ENCODE data around the gene WNT5A. TPM values are rescaled to one million over a fixed set of nuclear protein-coding genes. Genes with fewer than 3 reads are reported as not detected.
A peak's percentile ranks its signal among the peaks of the same experiment; 100 is the strongest.

WNT5A gene
- total RNA-seq, 1 donor: 1,763 TPM

DNA sequence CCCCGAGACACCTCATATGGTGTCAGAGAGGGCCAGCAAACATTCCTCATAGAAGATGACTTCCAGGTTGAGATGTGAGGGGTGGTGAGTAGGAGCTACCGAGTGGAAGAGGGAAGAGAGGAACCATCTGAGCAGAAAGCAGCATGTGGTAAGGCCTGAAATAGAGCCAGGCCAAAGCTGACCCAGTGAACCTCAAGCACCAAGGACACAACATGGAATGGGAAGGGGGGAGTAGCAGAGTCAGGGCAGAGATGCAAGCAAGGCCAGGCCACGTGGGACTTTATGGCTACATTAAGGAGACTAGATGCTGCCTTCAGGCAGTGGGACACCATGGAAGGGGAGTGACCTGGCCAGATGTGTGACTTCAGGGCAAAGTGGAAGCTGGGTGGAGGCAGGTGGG, 38.3 kb upstream of the WNT5A start:
- no peak overlapping the region for H3K4me3 ChIP-seq (ENCODE audit: low read depth, low read length)
- no peak for DNase-seq (ENCODE audit: low read depth)
- TF ChIP-seq, protein P1, sequence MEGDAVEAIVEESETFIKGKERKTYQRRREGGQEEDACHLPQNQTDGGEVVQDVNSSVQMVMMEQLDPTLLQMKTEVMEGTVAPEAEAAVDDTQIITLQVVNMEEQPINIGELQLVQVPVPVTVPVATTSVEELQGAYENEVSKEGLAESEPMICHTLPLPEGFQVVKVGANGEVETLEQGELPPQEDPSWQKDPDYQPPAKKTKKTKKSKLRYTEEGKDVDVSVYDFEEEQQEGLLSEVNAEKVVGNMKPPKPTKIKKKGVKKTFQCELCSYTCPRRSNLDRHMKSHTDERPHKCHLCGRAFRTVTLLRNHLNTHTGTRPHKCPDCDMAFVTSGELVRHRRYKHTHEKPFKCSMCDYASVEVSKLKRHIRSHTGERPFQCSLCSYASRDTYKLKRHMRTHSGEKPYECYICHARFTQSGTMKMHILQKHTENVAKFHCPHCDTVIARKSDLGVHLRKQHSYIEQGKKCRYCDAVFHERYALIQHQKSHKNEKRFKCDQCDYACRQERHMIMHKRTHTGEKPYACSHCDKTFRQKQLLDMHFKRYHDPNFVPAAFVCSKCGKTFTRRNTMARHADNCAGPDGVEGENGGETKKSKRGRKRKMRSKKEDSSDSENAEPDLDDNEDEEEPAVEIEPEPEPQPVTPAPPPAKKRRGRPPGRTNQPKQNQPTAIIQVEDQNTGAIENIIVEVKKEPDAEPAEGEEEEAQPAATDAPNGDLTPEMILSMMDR (IDR thresholded peaks at IDR 0.05; ENCODE audit: insufficient read depth, low read depth, low read length): no peak

DNA sequence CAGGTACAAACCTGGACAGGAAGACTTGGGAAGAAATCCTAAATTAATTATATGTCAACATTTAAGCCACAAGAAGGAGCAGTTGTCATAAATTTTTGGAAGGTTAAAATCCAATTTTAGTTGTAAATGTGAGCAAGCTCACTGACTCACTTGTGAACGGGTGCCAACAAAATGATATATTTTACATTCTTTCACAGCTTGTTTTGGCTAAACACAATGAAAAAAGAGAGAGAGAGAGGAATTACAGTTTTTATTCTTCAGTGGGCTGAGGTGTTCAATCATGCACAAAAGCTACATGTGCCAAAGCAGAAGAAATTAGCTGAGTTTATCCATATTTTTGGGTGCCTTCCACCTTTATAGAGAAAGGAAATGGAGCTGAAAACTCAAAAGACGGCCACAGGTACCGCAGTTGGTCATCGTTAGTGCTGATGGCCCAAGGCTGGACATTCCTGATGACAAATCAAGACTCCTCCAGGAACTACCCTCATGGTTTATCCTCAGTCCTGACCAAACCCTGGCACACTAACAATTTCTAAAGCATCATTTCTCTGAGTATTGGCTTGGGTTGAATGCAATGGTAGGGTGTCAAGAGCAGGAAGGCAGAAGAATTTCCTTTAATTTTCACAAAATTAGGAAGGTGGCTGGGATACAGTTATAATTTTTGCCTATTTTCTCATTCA, 37.6 kb upstream of the WNT5A start:
- no peak overlapping the region for H3K4me3 ChIP-seq (ENCODE audit: low read depth, low read length)
- DNase-seq (ENCODE audit: low read depth): peak; percentile 39
- TF ChIP-seq, protein P1 (IDR thresholded peaks at IDR 0.05; ENCODE audit: insufficient read depth, low read depth, low read length): no peak

DNA sequence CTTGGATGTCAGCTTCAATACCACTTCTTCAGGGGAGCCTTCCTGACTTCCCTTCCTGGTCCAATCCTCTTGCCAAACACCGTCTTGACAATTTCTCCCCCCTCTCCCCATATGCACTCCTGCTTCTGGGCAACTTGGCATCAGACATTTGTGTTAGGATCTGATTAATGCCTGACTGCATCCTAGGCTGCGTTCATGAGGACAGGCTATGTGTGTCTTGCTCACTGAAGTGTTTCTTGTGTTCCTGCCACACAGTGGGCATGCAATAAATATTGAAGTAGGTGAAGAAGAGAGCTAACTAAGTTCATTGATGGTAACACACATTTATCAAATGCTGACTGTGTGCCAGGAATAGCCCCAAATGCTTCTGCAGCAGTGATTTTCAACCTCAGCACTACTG, 36.4 kb upstream of the WNT5A start:
- H3K4me3 ChIP-seq (ENCODE audit: low read depth, low read length): no peak overlapping the region
- no peak for DNase-seq (ENCODE audit: low read depth)
- TF ChIP-seq, protein P1 (IDR thresholded peaks at IDR 0.05; ENCODE audit: insufficient read depth, low read depth, low read length): no peak

DNA sequence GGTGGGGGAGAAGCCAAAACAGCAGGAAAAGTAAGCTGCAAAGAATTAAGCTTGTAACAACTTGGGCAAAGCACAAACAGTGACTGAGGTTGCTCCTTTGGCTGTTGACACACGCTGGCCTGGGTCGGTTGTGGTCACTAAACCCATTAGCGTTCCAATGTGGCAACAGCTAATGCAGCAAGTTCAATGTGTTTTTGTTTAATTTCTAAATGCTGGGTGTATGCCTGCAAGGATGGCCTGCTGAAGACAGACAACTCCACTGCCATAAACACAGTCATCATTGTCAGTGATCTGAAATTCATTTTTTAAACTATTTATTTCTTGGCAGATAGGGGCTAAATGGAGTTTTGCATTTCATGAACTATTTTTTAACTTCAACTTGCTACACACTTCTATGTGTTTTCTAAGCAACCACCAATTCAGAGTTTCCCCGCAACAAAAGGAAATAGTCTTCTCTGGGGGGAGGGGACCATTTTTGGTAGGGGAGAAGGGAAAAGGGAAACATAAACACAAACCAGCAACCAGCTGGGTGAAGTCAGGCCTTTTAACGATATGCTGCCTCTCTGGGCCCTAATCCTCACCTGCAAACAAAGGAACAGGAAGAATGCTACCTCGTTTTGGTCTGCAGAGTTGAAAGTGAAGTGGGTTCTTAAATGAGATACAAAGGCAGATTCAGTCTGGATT, 34.8 kb upstream of the WNT5A start:
- H3K4me3 ChIP-seq (ENCODE audit: low read depth, low read length): no peak overlapping the region
- peak; percentile 39 for DNase-seq (ENCODE audit: low read depth)
- TF ChIP-seq, protein P1 (IDR thresholded peaks at IDR 0.05; ENCODE audit: insufficient read depth, low read depth, low read length): no peak

DNA sequence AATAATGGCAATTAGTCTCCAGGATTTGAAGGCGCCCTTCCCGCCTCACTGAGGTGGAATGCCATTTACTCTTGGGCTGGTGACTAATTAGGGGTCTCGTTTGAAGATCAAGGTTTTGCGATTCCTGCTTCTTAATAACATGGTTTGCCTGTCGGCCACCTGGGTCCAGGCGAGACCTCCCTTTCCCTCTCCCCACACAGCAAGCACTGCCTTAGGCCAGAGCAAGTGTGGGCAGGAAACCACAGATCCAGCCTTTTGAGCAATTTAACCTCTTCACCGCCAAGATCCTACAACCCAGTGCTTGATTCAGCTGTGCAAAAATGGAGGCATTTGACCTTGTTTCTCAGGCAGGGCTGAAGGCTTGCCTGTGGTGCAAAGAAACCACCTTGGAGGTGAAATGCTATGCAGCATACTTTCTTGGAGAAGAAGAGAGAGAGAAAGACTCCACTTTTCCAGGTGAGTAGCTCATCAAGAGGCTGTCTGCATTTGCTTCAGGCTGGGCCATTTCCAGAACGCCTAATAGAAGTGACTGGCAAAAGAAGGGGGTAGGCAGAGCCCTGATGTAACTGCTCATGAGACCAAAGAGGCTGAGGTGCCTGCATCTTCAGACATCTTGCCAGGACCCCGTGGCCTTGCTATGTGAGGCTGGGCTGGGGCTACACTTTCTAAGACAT, 34.1 kb upstream of the WNT5A start:
- TF ChIP-seq, protein P1 (IDR thresholded peaks at IDR 0.05; ENCODE audit: insufficient read depth, low read depth, low read length): no peak
- no peak for DNase-seq (ENCODE audit: low read depth)
- no peak overlapping the region for H3K4me3 ChIP-seq (ENCODE audit: low read depth, low read length)

DNA sequence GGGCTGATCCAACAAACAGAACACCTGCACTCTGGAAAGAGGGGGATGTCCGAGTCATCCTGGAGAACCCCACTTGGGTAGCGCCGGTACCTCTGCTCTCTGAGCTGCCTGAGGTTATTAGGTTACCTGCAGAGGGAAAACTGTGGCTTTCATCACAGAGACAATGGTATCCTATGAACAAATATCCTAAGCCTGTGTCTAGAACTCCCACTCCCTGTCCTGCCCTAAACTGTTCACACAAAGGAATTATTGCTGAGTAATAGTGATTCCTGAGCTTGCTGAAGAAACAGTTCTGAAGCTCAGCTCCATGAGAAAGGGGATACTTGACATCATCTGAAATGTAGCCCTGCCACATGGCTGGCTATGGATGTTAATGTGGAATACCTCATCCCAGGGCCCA, 31.9 kb upstream of the WNT5A start:
- no peak overlapping the region for H3K4me3 ChIP-seq (ENCODE audit: low read depth, low read length)
- DNase-seq (ENCODE audit: low read depth): peak; percentile 11
- TF ChIP-seq, protein P1 (IDR thresholded peaks at IDR 0.05; ENCODE audit: insufficient read depth, low read depth, low read length): no peak

Measured in fibroblast of villous mesenchyme (primary cell).